GM10266 (cell line): Measurements from ENCODE around the gene ZNF524.

Source experiments
- DNase-seq: peaks from one replicate; pipeline ENCODE4 v3.0.0; 2012; ENCODE audit errors: extremely low spot score
- TF ChIP-seq, protein P1 (sequence below): IDR thresholded peaks from 2 replicates; pipeline ENCODE4 v1.5.1; 2012; ENCODE audit warnings: mild to moderate bottlenecking, low read depth; ENCODE audit not compliant: control insufficient read depth, insufficient read depth; ENCODE audit errors: missing control alignments

ZNF524 gene

DNA sequence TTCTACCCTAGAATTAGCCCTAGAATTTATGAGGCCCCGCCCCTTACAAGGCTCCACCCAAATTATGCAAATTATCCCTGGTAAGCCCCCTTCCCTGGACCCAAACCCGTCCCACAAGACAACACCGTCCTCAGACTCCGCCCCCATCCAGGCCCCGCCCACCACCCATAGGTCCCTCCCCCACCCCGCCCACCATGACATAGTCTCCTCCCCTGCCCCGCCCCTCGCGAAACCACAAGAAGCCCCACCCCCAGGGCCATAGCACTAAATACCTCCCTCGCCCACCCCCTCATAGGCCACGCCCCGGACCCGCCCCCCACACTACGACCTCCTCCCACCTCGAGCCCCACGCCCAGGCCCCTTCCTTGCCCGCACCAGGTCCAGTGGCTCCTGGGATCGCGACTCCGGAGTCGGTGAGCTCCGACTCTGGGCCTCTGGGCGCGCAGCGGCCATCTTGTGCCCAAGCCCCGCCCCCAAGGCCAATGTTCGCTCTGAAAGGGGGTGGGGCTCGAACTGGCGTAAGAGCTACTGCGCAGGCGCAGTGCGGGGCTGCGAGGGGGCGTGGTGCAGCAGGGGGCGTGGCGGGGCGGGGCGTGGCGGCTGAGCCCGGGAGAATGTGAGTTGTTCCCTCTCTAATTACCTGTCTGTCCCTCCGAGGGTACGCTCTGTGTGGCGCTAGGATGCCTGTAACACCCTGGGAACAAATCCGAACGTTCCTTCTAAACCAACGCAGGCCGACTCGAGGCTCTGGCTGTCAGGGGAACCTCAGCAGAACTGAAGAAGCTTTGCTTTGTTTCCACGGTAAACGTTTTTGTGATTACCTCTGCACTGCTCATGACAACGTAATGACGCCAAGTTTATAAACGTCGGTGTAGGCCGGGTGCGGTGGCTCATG lies 24.3 kb downstream of the ZNF524 start, which contains the start of gene ZNF784:
Gene ZNF784, minus strand, starts transcription at position 458 of the 895 bp plus-strand sequence. Its CDS starts 5 bp downstream, at position 453.
- TF ChIP-seq, protein P1, sequence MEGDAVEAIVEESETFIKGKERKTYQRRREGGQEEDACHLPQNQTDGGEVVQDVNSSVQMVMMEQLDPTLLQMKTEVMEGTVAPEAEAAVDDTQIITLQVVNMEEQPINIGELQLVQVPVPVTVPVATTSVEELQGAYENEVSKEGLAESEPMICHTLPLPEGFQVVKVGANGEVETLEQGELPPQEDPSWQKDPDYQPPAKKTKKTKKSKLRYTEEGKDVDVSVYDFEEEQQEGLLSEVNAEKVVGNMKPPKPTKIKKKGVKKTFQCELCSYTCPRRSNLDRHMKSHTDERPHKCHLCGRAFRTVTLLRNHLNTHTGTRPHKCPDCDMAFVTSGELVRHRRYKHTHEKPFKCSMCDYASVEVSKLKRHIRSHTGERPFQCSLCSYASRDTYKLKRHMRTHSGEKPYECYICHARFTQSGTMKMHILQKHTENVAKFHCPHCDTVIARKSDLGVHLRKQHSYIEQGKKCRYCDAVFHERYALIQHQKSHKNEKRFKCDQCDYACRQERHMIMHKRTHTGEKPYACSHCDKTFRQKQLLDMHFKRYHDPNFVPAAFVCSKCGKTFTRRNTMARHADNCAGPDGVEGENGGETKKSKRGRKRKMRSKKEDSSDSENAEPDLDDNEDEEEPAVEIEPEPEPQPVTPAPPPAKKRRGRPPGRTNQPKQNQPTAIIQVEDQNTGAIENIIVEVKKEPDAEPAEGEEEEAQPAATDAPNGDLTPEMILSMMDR: no peak
- DNase-seq: peak; percentile 96

DNA sequence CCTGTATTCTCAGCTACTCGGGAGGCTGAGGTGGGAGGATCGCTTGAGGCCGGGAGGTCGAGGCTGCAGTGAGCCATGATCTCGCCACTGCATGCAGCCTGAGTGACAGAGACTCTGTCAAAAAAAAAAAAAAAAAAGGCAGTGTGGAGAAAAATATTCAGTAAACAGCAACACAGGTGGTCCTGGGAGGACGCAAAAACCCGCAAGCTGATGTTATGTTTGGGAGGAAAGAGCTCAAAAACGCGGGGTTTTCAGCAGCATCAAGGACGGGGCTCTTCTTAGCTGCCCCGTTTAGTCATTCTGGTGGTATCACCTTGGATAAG lies 24.9 kb downstream of the ZNF524 start:
- TF ChIP-seq, protein P1: no peak
- DNase-seq: no peak

GRCh38 chr19:55626350-55626749 lies 26.3 kb downstream of the ZNF524 start:
- TF ChIP-seq, protein P1: no peak

GRCh38 chr19:55632463-55632834 lies 32.4 kb downstream of the ZNF524 start:
- DNase-seq: peak; percentile 68
- TF ChIP-seq, protein P1: peak; percentile 81

More at GRCh38 chr19:55626350-55626749, 26.3 kb downstream of the ZNF524 start:
- no peak for DNase-seq

DNA sequence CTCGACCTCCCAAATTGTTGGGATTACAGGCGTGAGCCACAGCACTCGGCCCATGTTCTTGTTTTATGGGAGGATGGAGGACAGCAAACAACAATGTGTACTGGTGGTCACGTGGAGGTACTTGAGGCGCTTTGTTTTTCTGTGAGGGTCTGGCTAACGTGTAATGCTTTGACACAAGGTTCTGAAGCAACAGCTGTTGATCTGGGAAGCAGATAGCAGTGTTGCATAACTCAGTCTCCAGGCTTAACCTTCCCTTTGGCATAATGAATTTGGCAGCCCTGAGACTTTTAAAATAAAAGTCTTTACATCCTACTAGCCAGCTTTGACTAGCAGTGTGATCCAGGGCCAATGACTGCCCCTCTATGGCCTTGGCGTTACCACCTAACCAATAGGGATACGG lies 33.8 kb downstream of the ZNF524 start:
- TF ChIP-seq, protein P1: no peak
- no peak for DNase-seq

DNA sequence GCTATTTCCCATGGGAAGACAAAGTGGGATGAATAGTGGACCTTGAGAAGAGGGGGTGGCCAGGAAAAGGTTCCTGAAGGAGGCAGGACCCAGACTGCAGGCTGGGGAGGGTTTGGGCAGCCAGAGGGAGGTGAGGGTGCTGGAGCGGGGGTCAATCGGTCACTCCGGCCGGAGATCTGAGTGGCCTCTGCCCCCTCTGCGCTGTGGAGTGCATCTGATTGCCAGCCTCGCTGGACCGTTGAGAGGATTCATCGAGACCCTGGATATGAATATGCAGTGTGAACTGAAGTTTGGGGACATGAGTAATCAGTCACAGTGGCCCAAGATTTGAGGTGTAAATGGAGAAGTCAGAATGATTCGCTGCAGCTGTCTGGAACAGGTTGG lies 35.2 kb downstream of the ZNF524 start:
- TF ChIP-seq, protein P1: no peak
- DNase-seq: peak; percentile 4

DNA sequence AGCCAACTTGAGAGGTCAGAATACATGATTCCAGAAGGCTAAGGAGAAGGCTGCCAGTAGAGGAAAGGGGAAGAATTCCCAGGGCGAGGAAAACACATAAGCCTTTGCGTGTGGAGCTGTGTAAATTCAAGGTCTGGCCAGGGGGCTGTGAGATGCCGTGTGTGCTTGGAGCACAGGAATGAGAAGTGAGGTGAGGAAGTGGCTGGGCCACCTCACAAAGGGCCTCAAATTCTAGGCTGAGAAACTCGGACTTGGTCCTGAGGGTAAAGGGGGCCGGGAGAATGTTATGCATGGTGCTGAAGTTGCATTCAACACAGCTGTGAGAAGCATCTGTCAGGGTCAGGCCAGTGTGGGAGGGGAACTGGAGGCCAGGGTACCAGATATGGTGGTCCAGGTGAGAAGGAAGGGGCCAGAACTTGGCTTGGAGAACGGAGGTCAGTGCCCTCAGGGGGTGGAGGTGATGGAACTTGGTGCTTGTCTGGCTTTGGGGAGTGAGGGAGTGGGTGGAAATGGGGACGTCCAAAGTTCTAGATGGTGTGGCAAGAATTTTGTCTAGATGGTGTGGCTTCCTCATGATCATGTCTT lies 35.9 kb downstream of the ZNF524 start:
- TF ChIP-seq, protein P1: no peak
- DNase-seq: no peak
